HG03432 (cell line): Measurements from ENCODE around the gene CDH22.

Experiments
- ATAC-seq: cut with Tn5 transposase; IDR thresholded peaks from one replicate; pipeline ENCODE4 v1.9.1; 2021; ENCODE audit warnings: mild to moderate bottlenecking, moderate library complexity; ENCODE audit not compliant: unreplicated experiment

The CDH22 gene

DNA sequence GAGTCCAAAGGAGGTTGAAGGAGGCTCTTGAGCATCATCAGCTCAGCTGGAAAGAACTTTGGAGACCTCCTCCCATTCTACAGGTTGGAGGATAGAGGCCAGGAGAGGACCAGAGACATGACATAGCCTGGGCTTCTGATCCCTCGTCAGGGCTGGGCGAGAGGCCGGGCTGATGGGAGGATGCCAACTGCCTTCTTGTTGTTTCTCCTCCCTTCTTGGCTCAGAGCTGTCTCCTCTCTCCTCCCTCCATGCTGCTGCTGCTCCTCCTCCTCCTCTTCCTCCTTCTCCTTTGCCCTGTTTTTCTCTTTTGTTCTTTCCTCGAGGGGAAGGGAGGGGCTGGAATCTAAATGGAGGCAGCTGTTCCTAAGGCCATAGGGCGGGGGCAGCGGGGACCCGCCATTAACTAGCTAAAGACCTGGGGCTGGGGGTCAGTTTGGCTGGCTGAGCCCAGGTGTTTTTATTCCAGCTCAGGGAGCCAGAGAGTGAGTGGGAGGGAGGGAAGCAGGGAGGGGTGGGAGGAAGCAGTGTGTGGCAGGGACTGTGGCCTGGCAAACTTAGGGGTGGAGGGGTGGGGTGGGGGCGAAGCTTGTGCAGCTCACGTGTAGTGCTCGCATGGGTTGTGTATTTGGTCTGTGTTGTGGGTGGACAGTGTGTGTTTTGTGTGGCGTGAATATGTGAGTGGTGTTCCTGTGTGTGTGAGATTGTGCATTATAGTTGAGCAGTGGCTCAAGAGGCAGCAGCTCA is 105.4 kb downstream of the CDH22 start:
- ATAC-seq = no peak

DNA sequence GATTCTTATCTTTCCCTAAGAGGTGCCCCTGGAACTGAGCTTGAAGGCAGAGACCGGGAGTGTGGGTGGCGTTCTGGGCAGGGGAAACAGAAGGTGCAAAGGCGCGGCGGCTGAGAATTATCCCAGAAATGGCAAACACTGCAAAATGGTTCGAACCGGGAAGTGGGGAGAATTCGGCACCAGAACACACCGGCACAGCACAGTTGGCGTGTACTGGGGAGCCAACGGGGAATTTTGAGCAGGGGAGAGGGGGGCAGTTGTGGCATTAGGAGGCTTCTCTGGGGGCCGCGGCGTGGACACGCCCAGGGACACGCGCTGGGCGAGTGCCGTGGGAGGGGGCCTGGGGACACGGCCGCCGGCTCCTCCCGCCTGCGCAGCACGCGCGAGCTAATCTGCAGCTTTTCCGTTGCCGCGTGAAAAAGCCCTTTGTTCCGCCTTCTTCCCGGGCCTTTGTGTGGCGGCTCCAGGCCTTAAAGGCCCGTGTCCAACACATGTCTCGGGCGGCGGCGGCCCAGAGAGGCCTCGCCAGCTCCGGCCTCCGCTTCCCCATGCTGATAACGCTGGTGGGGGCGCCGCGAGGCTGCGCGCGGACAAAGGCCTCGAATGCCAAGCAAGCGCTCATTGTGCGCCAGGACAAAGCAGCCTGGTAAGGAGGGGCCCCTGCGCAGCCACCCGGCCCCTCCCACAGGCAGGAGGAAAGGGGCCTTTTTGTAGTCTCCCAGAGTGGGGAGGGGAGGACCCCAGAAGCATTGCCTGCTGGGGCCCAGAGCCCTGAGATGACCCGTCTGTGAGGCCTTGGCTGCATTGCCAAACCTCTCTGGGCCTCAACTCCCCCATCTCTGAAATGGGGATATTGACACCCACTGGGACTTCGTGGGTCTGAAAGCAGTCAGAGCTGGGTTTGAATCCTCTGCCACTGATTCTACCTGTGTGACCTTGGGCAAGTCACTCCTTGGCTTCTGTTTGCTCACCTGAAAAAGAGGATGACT is 107.4 kb downstream of the CDH22 start:
- no peak for ATAC-seq

DNA sequence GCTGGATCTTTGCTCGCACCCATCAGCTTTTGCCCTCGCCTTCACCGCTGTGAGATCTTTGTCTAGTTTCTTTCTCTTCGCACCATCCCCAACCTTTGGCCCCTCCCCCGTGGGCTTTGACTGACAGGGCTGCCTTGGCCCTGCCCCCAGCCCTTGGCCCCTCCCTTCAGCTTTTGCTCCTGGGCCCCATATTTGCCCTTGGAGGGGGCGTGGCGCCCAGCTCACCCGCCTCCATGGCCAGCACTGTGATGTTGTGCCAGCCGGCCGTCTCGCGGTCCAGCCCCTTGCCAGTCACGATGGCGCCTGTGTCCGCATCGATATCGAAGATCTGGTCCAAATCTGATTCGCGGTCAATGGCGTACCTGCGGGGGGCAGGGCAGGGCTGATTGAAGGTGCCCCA is 109.1 kb downstream of the CDH22 start:
- ATAC-seq = no peak

DNA sequence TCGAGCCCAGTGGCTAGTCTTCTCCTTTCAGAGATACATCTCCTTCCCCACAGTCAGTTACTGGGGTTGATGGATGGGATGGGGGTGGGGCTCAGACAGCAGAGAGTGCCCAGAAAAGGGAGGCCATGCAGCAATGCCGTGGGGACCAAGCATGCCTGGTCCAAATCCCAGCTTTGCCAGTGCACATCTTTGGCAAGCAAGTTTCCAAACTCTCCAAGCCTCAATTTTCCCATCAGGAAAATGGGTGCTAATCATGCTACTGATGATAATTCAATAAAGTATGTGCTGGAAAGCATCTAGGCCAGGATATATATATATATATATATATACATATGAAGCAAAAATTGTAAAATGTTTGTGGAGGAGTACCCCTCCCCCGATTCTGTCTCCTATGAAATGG is 111.3 kb downstream of the CDH22 start:
- no peak for ATAC-seq

DNA sequence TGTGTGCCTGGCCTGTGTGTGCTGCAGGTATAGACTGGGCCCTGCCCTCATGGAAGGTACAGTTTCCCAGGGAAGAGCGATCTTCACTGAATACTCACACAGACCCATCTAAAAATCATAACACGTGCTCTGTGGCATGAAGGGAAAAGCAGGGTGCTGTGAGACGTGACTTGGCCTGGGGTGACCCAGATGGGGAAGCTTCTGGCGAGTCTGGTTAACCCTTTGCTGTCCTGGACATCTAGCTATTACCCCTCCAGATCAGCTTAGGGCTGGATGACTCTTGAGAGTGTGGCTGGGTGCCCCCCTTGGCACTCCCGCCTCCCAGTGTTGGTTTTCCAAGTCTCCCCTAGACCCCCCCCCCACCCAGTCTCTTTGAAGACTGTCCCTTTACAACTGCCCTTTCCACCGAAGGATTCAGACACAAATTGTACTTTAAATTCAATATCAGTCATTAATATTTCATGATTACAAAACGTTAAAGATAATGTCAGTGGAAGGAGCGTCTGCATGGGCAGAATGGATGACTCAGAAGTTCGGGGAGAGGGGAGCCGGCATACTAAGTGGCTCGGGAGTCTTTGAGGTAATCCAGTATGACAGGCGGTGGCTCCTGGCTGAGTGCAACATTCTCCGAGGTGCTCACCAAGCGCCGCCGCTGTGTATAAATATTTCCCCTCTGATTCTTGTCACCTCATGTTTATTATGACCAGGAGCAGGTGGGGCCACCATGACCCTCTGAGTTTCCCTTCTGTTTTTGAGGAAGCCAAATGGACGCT is 112.8 kb downstream of the CDH22 start:
- no peak for ATAC-seq

DNA sequence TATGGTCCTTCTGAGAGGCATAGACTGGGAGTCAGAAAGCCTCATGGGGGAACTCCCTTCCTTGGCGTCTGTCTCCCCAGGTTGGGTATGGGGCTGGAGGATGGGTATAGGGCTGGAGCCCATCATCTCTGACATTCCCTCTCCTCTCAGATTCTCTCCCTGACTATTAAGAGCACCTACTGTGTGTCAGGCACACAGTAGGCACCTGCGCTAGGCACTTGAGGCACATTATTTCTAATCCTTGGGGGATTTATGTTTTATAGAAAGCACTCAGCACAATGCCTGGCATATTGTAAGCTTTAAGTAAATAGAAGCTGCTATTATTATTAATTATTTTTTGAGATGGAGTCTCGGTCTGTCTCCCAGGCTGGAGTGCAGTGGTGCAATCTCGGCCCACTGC is 113.9 kb downstream of the CDH22 start:
- no peak for ATAC-seq

DNA sequence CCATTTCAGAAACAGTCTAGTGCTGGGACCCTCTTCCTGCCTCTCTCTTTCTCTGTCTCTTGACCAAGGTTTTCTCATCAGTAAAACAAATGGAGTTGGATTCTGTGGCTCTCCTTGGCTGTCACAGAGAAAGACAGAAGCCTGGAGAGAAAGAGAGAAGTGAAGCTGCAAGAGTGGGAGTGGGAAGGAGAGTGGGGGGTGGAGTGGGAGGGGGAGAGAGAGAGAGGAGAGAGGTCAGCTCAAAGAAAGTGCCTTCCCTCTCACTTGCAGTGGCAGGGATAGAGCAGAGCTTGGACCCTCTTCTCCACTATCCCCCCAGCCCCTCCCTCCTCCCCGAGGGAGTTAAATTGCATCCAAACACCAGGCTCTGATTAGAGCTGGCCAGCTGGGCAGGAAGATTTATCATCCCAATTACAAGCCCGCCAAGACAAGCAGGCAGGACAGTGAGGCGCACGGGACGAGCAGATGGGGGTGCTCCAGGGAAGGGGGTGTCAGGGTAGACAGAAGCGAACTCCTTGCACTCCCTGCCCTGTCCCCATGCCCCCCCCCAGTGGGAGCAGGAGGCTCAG is 115.8 kb downstream of the CDH22 start:
- ATAC-seq = no peak

DNA sequence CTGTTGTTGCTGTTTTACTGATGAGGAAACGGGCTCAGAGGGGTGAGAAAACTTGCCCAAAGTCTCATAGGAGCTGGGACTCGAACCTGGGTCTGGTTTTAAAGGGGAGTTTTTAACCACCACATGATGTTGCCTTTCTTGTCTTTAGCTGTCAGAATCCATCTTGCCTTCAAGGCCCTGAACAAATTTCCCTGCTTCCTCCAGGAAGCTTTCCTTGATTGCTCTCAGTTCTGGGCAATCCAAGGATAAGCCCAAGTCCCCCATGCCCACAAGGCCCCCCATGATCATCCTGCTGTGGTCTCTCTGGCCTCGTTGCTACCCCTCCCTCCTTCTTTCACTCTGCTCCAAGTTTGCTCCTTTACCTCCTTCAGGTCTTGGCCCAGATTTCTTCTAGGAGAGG is 116.7 kb downstream of the CDH22 start:
- ATAC-seq = no peak

DNA sequence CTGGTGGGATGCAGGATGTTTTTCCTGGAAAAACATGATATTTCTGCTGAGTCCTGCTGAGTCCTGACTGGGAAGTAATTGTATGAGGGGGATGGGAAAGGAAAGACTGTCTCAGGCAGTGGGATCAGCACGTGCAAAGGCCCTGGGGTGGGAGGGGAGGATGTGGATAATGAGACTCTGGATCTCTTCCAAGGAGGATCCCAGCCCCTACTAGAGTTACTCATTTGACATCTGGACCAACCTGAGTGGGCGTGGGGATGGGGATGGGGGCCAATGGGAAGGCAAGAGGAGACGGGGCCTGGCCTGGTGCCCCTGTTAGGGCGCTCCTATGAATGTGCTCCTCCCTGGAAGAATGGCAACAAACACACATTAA is 117.1 kb downstream of the CDH22 start:
- no peak for ATAC-seq

DNA sequence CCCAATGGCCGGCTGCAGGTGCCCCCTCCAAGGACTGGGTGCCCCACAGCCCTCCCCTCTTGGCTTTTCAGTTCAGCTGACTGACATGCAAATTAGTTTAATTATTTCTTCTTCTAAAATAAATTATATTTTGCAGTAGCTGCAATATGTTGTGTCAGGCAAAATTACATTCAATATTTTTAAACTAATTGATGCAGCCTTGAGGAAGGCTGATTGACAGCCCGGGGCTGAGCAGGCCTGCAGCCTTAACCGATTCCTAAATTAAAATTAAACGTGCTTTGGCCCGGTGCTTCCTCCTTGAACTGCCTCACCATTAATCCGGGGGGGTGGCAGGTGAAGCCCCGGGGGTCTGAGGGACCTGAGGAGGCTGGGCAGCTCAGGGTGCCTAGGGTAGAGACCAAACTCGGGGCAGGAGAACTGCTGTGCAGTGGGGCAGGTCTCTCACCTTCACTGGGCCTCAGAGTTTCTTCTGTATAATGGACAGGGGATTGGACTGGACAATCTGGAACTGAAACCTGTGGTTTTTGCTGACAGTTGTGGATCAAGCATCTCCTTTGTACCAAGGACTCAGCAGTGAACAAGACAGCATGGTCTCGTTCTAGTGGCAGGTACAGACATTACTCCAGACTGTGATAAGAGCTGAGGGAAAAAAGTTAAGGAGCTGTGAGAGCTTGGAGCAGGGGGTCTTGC is 117.7 kb downstream of the CDH22 start:
- ATAC-seq = no peak

DNA sequence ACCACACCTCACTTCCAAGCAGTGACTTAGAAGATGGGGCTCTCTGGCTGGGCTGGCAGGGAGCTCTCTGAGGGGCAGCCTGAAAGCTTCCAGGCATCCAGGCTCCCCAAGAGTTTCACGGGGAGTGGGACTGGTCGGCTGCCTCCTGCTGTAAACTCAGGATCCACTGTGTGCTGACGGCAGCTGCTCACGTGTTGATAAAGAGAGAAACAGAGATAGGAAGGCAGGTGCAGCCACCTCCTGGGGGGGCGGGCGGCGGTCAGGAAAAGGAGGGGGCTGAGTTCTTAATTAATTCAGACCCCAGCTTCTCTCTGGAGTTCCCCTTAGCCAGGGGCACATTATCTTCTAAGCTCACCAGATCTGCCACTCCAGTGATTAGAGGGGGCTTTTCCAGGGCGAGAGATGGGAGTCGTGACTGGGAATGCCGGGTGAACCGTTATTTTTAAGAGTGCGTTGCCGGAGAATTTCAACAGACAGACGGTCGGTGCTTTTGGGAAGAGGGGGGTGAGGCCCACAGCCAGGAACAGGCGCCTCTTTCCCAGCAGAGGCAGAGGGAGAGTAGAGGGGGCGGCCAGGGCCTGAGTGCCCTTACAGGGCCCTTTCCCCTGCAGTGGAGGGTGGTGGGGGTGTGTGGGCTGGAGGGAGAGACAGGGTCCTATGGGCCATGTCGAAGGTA is 119.3 kb downstream of the CDH22 start:
- no peak for ATAC-seq

DNA sequence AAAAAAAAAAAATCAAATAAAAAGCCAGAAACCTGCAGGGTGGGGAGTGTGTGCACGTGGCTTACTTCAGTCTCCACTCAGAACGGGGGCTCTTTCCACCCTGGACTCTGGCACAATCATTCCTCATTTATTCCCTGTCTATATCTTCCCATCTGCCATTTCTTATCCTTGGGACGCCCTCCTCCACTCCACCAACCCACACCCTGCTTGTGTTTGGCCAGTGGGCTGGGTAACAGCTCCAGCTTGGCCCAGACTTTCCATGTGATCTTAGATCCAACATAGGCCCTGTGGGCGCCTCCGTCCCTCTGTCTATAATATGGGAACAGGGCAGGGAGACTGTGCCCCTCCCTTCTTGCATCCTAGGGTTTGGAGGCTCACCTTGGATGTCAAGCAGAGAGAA is 122.1 kb downstream of the CDH22 start:
- ATAC-seq = no peak

DNA sequence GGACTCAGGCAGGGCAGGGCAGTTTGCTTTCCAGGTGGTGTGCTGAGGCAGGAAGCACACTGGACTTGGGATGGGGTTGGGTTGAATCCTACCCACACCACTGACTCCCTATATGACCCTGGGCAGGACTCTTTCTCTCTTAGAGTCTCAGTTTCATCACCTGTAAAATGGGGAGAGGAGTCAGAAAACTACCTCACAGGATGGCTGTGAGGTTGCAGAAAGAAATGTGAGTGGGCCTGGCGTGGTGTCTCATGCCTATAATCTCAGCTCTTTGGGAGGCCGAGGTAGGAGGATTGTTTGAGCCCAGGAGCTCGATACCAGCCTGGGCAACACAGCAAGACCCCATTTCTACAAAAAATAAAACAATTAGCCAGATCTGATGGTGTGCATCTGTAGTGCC is 122.9 kb downstream of the CDH22 start:
- ATAC-seq = no peak

DNA sequence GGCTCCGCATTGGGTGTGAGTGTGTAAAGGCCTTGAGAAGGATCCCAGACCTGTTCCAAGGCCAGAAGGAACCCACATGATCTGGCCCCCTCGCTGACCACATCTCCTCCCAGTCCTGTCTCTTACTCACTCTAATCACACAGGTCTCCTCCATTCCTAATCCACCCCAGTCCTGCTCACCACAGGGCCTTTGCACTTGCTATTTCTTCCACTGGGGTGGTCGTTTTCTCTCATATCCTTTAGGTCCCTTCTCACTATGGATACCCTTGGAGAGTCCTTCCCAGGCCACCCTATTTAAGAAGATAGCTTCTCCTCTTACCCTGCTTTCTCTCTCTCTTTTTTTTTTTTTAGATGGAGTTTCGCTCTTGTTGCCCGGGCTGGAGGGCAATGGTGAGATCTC is 124.5 kb downstream of the CDH22 start:
- ATAC-seq = no peak

DNA sequence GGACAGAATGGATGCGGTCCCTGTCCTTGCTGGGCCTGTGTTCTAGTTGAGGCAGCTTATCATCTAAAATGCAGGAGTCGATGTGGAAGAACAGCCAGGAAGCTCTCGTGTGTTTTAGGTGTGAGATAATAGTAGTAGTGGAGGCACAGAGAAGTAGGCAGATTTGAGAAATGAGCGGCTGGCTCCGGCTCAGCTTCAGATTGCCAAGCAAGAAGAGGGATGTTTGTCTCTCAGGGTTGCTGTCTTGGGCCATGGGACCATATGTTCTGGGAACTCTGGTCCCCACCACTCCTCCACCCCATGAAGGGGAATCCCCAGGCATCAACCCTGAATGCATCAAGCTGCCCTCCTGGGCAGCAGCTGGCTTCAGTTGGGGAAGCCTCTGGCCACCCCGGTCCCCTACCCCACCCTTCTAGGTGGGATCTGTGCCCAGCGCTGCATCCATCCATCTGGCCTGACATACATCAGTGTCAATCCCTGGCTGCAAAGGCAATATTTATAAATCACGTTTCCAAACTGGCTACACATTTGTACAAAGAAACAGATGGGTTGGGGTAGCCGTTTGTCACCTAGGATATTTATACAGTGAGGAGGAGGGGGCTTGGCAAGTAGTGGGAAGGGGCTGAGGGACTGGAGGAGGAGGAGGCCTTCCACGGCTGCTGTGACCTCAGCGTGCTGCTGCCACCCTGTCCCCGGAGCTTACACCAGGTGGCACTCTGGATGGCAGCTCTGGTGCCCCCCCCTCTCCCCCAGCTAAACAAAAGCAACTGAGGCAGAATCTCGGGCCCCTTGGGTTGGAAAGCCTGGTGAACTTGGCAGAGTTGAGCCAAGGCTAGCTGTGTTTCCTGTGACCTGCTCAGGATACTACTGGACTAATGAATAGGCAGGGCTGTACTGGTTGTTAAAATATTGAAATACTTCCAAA is 125.8 kb downstream of the CDH22 start:
- no peak for ATAC-seq

DNA sequence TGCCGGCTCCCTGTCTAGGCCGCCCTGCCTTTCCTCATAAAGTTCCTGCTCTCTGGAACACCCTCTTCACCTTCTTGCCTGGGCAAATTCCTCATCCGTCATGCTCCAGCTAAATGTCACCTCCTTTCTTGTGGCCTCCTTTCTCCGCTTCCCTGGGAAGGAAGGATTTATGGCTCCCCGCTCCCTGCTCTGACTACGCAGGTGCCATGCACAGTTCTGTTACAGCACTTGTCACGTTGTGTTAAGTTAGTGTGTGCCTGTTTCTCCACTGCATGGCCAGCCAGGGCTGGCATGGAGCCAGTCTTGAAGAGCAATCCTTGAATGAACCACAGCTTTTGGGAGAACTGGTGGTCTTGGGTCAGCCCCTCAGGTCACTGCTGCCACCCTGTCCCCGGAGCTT is 128.4 kb downstream of the CDH22 start:
- ATAC-seq = no peak

DNA sequence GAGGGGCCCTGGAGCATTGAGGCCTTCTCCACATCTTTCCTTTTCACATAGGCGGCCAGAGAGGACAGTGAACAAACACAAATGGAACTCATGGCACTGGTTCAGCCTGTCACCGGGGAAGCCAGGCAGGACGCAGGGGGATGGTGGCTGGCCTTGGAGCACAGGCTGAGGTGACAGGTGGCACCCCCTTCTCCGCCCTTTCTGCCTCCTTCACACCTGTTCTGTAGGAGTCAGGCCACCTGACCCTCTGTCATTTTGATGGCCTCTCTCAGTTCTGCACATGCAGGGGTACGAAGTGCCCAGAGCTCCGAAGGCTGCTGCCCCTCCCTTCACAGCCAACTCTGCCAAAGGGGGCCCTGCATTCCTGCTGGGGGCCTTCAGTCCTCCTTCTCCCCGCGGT is 129.4 kb downstream of the CDH22 start:
- no peak for ATAC-seq

DNA sequence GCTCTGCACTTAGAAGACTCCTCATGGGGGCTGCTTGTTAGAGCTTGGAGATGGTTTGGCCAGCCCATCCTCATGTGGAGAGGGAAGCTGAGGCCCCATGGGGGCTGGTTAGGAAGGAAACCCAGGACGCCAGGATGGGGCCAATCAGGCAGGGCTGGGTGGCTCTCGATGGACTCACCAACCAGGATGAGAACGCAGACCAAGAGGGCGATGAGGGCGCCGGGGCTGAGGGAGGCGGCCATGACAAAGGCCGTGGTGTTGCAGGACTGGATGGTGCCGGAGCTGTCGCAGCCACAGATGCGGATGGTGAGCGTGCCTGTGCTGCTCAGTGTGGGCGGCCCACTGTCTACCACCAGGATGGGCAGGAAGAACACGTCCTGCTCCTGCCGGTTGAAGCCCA is 130.5 kb downstream of the CDH22 start:
- no peak for ATAC-seq
